ENCODE measurements around the gene SH2D7.

DNA sequence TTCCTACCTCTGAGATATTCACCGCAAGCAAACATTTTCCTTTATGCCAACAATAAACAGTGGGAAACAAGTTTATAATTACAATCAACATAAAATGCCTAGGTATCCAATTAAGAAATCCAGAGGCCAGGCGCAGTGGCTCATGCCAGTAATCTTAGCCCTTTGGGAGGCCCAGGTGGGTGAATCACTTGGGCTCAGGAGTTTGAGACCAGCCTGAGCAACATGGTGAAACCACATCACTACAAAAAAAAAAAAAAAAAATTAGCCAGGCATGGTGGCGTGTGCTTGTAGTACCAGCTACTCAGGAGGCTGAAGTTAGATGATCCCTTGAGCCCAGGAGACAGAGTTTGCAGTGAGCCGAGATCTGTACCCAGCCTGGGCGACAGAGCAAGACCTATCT, 32.1 kb upstream of the SH2D7 start:
- TF ChIP-seq, protein P1, sequence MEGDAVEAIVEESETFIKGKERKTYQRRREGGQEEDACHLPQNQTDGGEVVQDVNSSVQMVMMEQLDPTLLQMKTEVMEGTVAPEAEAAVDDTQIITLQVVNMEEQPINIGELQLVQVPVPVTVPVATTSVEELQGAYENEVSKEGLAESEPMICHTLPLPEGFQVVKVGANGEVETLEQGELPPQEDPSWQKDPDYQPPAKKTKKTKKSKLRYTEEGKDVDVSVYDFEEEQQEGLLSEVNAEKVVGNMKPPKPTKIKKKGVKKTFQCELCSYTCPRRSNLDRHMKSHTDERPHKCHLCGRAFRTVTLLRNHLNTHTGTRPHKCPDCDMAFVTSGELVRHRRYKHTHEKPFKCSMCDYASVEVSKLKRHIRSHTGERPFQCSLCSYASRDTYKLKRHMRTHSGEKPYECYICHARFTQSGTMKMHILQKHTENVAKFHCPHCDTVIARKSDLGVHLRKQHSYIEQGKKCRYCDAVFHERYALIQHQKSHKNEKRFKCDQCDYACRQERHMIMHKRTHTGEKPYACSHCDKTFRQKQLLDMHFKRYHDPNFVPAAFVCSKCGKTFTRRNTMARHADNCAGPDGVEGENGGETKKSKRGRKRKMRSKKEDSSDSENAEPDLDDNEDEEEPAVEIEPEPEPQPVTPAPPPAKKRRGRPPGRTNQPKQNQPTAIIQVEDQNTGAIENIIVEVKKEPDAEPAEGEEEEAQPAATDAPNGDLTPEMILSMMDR (conservative IDR thresholded peaks at IDR 0.05; ENCODE audit: low read depth, low read length) = no peak
- no peak for TF ChIP-seq EZH2 (IDR thresholded peaks at IDR 0.05; ENCODE audit: borderline replicate concordance, low read depth, low read length, poor library complexity, severe bottlenecking)
